NK-92 (cell line): ENCODE results near the gene PSMC1.

ENCODE experiments used
- DNase-seq: peaks from one replicate; lab custom pipeline; 2025; ENCODE audit not compliant: unreplicated experiment; lab: John Stamatoyannopoulos, UW

The PSMC1 gene

GRCh38 chr14:90275820-90276219 is 19.5 kb downstream of the PSMC1 start:
- DNase-seq = no peak

- DNase-seq = no peak
Measured at GRCh38 chr14:90276646-90277367, 20.5 kb downstream of the PSMC1 start.

GRCh38 chr14:90277581-90278198 is 21.3 kb downstream of the PSMC1 start:
- no peak for DNase-seq

GRCh38 chr14:90278199-90279175 is 22.1 kb downstream of the PSMC1 start:
- DNase-seq = no peak

- no peak for DNase-seq
Measured at GRCh38 chr14:90280096-90280495, 23.7 kb downstream of the PSMC1 start.

GRCh38 chr14:90281261-90281660 is 24.9 kb downstream of the PSMC1 start:
- no peak for DNase-seq

- no peak for DNase-seq
Measured at GRCh38 chr14:90281756-90282155, 25.4 kb downstream of the PSMC1 start.

GRCh38 chr14:90287791-90288190 is 31.4 kb downstream of the PSMC1 start:
- no peak for DNase-seq

GRCh38 chr14:90288651-90289355 is 32.5 kb downstream of the PSMC1 start:
- no peak for DNase-seq

GRCh38 chr14:90290337-90291011 is 34.1 kb downstream of the PSMC1 start:
- DNase-seq = no peak

- no peak for DNase-seq
Measured at GRCh38 chr14:90291699-90292098, 35.3 kb downstream of the PSMC1 start.

GRCh38 chr14:90293766-90294730 is 37.7 kb downstream of the PSMC1 start:
- DNase-seq = no peak

- DNase-seq = no peak
Measured at GRCh38 chr14:90294872-90295271, 38.5 kb downstream of the PSMC1 start.

GRCh38 chr14:90295870-90296516 is 39.6 kb downstream of the PSMC1 start:
- no peak for DNase-seq

GRCh38 chr14:90296641-90297040 is 40.3 kb downstream of the PSMC1 start:
- DNase-seq = no peak

- no peak for DNase-seq
Measured at GRCh38 chr14:90297876-90298629, 41.7 kb downstream of the PSMC1 start.

GRCh38 chr14:90299408-90299807 is 43.1 kb downstream of the PSMC1 start:
- DNase-seq = no peak

- DNase-seq = no peak
Measured at GRCh38 chr14:90300611-90301047, 44.3 kb downstream of the PSMC1 start.
